Panc1 (cell line): ENCODE results near the gene UNCX. TPM values are rescaled to one million over a fixed set of nuclear protein-coding genes. Genes with fewer than 3 reads are reported as not detected.

ENCODE experiments used
- ATAC-seq: fragments of 200-7000 bp; cut with Tn5 transposase; 2 replicates; pipeline ENCODE4 v1.9.1; 2020; ENCODE audit warnings: mild to moderate bottlenecking, moderate library complexity
- BruUV-seq: library from RNA; stranded (reverse); fragments of 400-500 nt; replicated peaks from 2 replicates; lab custom pipeline; 2021; lab: Mats Ljungman, UMichigan
- CTCF ChIA-PET: fragments of 300-600 bp; sonication (Branson Sonifier 250); formaldehyde crosslinking; loops from one replicate; lab custom pipeline; 2022; ENCODE audit warnings: antibody characterized with exemption; lab: Charles Lee
- POLR2A ChIA-PET: fragments of 300-600 bp; sonication (Branson Sonifier 250); formaldehyde crosslinking; loops from one replicate; lab custom pipeline; 2022; ENCODE audit warnings: antibody characterized with exemption; lab: Charles Lee
- DNase-seq: peaks from one replicate; pipeline ENCODE4 v3.0.0-alpha.2; 2010; ENCODE audit warnings: low read depth, low spot score
- H3K27ac ChIP-seq: 2 replicates; pipeline ENCODE4 v1.5.1; 2011; ENCODE audit warnings: mild to moderate bottlenecking, low read length, inconsistent platforms
- H3K27me3 ChIP-seq: fragments of 200-500 bp; sonication (Bioruptor generic); 2 replicates; pipeline ENCODE4 v1.6.0; 2014; ENCODE audit warnings: low read length, inconsistent platforms; ENCODE audit not compliant: control insufficient read depth, insufficient read depth
- H3K36me3 ChIP-seq: fragments of 200-500 bp; sonication (Bioruptor generic); 2 replicates; pipeline ENCODE4 v1.5.1; 2014; ENCODE audit warnings: inconsistent platforms, mild to moderate bottlenecking, low read length, moderate library complexity; ENCODE audit not compliant: control insufficient read depth, insufficient read depth
- H3K4me1 ChIP-seq: 2 replicates; pipeline ENCODE4 v1.5.1; 2011; ENCODE audit warnings: inconsistent platforms, mild to moderate bottlenecking, low read length, moderate library complexity; ENCODE audit not compliant: control insufficient read depth, insufficient read depth
- H3K4me3 ChIP-seq, 2 experiments: 2 replicates each; pipeline ENCODE4 v1.5.1; 2011 to 2012; ENCODE audit warnings: low read depth in 2 of 2, low read length in 2 of 2, mild to moderate bottlenecking in 2 of 2, inconsistent platforms in 1 of 2, moderate library complexity in 1 of 2
- H3K9me3 ChIP-seq: fragments of 200-500 bp; sonication (Bioruptor generic); 2 replicates; pipeline ENCODE4 v1.5.1; 2014; ENCODE audit warnings: low read depth, mild to moderate bottlenecking, inconsistent platforms, low read length, moderate library complexity; ENCODE audit not compliant: control insufficient read depth, insufficient read depth
- CTCF ChIP-seq: fragments of 450-650 bp; IDR thresholded peaks from 2 replicates; pipeline ENCODE4 v1.5.1; 2017; ENCODE audit warnings: mild to moderate bottlenecking
- POLR2AphosphoS5 ChIP-seq: IDR thresholded peaks from 2 replicates; pipeline ENCODE4 v1.6.1; 2012; ENCODE audit warnings: mild to moderate bottlenecking, low read depth, low read length, moderate library complexity
- REST ChIP-seq, 2 experiments: IDR thresholded peaks; 2 replicates each; pipeline ENCODE4 v1.6.1; 2011 to 2012; ENCODE audit warnings: low read depth in 2 of 2, control low read depth in 1 of 2, low read length in 1 of 2, mild to moderate bottlenecking in 1 of 2, moderate library complexity in 1 of 2; ENCODE audit not compliant: insufficient read depth in 1 of 2
- SIN3A ChIP-seq: IDR thresholded peaks from 2 replicates; pipeline ENCODE4 v1.6.1; 2012; ENCODE audit warnings: low read depth, mild to moderate bottlenecking, low read length, moderate library complexity, borderline replicate concordance; ENCODE audit not compliant: insufficient read depth
- TCF7L2 ChIP-seq: IDR thresholded peaks from 2 replicates; pipeline ENCODE4 v1.6.1; 2011; ENCODE audit warnings: mild to moderate bottlenecking, low read depth, low read length, inconsistent platforms
- in situ Hi-C: cut with HindIII; loops from 2 replicates; pipeline ENCODE4 v1.10.0; 2016; ENCODE audit warnings: low sequenced_read_pairs, low pct_unique_long_range_greater_than_20kb
- intact Hi-C: fragments of 100-400 bp; cut with micrococcal nuclease; formaldehyde crosslinking; loops from one replicate; pipeline ENCODE4 v1.10.0; 2022; ENCODE audit not compliant: unreplicated experiment
- total RNA-seq: library from RNA; stranded (reverse); gene quantifications from one replicate; pipeline ENCODE4 v1.2.1, GENCODE V29; 2021; ENCODE audit not compliant: unreplicated experiment

UNCX gene
- total RNA-seq, 1 experiment from 2014 or later = not detected

DNA sequence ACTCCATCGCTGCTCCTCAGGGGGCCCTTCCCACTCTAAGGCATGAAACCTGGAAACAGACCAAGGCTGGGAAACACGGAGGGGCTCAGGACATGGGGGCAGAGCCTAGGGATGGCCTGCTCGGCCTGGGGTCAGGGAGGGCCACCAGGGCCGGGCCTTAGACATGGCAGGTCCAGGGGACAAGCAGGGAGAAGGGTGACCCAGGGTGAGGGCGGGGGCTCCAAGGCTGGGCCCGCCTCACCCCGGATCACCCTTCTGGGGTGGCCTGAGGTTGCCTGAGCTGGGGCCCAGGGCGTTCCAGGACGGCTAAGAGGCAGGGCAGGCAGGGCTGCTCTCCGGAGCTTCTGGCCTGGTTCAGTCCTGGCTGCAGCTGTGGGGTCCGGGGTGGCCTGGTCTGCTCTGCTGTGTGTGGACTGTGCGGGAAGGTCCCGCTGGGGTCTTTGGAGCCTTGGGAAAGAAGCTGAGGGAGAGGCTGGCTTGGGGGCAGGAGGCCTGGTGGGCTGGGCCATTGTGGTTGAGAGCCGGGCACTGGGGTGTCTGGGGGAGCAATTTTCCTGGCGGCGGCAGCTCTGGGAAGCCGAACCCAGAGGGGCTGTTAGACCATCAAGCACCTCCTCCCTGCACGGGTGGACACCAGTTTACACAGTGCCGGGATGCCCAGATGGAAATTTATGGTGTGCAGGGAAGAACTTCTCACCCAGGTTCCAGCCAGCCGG, 52.2 kb downstream of the UNCX start:
- Histone ChIP-seq H3K36me3 (no peaks in the 10 kb centered on the region), H3K27ac (no peak overlapping the region), H3K4me3 (no peak overlapping the region), H3K27me3 (no peaks in the 10 kb centered on the region), H3K9me3 (no peaks in the 10 kb centered on the region), H3K4me1 (peaks cover under 1% of the 10 kb centered on the region; the same call in 1 of the 2 replicates)
- TF ChIP-seq REST (IDR thresholded peaks at IDR 0.05; ENCODE audit: insufficient read depth in 1 of 2, low read depth in 2 of 2, low read length in 1 of 2) = no peak
- no peak for TF ChIP-seq TCF7L2
- TF ChIP-seq POLR2AphosphoS5 = no peak
- no peak for TF ChIP-seq SIN3A
- DNase-seq (no peak), ATAC-seq (no peak)
- ChIA-PET POLR2A (no interaction called here), CTCF (interaction anchor here (0.7 kb wide), 1 partner anchor 29 kb away, joined by 3 read pairs; no protein-coding TSS in a partner anchor)
- intact Hi-C loops (no loop called here), in situ Hi-C loops (no loop called here)
- BruUV-seq = no TSS peak

DNA sequence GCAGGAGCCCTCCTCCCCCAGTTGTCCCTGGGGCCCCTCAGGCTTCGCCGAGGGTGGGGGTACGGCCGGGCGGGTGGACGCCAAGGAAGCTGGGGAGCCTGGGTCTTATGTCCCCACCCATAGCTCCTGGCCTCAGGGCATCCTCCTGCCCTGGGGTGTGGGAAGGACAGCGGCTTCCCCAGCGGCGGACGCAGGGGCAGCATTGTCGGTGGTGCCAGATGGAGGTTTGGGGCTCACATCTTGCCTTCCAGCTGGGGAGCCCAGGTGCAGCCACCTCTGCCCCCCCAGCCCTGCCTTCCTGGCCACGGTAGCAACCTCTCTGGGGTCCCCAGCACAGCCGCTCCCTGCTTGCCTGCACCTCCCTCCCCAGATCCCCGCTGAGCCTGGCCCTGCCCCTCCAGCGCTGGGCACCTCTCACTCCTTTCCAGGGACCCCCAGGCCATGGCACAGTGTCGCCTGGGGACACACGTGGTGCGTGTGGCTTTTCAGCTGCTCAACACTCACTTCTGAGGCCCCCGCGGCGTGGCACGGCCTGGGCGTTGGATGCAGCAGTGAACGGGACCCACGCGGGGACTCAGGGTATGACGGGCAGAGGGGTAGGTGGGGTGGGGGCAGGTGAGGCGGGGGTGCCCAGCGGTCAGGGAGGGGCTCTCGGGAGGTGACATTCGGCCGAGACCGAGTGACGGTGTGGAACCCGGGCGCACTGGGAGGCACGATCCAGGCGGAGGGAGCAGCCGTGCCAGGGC, 53.1 kb downstream of the UNCX start:
- Histone ChIP-seq H3K4me1 (peaks cover 3% of the 10 kb centered on the region; the same call in 1 of the 2 replicates), H3K9me3 (no peaks in the 10 kb centered on the region), H3K36me3 (no peaks in the 10 kb centered on the region), H3K27ac (no peak overlapping the region), H3K27me3 (no peaks in the 10 kb centered on the region), H3K4me3 (no peak overlapping the region)
- BruUV-seq = no TSS peak
- CTCF ChIA-PET = interaction anchor here (0.5 to 0.6 kb wide), 2 partner anchors 24 to 33 kb away, joined by 6 to 7 read pairs; no protein-coding TSS in a partner anchor
- no peak for TF ChIP-seq CTCF
- TF ChIP-seq REST (IDR thresholded peaks at IDR 0.05; ENCODE audit: insufficient read depth in 1 of 2, low read depth in 2 of 2, low read length in 1 of 2) = no peak
- no peak for TF ChIP-seq SIN3A
- TF ChIP-seq POLR2AphosphoS5 = no peak
- no peak for TF ChIP-seq TCF7L2
- intact Hi-C loops = no loop called here
- in situ Hi-C loops = no loop called here
- POLR2A ChIA-PET = no interaction called here
- no peak for ATAC-seq
- DNase-seq = no peak

Other genes starting within 250 kb of the UNCX start
- 0.74 TPM for gene CYP2W1, start 249.7 kb upstream of the UNCX start, total RNA-seq
- gene GPR146, start 188.3 kb upstream of the UNCX start, total RNA-seq = 2.9 TPM
- gene GPER1, start 144.8 kb upstream of the UNCX start, total RNA-seq = 2.9 TPM
- gene ZFAND2A, start 72.7 kb upstream of the UNCX start, total RNA-seq = 24.1 TPM
- gene MICALL2, start 226.6 kb downstream of the UNCX start, total RNA-seq = 144 TPM